ENCODE data around the gene OR8G5. TPM values are rescaled to one million over a fixed set of nuclear protein-coding genes. Genes with fewer than 3 reads are reported as not detected.

OR8G5 gene
- total RNA-seq, 2 experiments from 2014 or later: not detected

- CTCF ChIA-PET: no interaction called here
- no peak overlapping the region for H3K27ac Mint-ChIP-seq
Observed at GRCh38 chr11:124313131-124313530, 57.0 kb downstream of the OR8G5 start.

GRCh38 chr11:124313849-124314248, 57.7 kb downstream of the OR8G5 start, which contains the start of gene OR8D1:
OR8D1 (minus strand) TSS chr11:124313949; CDS start chr11:124310766, 3,183 bp downstream.
- no peak within 1 kb of the TSS for H3K27ac Mint-ChIP-seq
- H3K9me3 Mint-ChIP-seq: no peaks in the 10 kb centered on the region
- peaks cover 2% of the 10 kb centered on the region for H3K27me3 Mint-ChIP-seq
- CTCF ChIA-PET: no interaction called here
- H3K36me3 Mint-ChIP-seq (ENCODE audit: low read depth): no peaks in the 10 kb centered on the region
- intact Hi-C loops (cut with micrococcal nuclease): no loop called here
- no peak for TF ChIP-seq CTCF (IDR thresholded peaks at IDR 0.05)
- DNase-seq: no peak
- H3K4me3 Mint-ChIP-seq: no peak within 1 kb of the TSS
- POLR2A ChIA-PET: no interaction called here
- no peak for ATAC-seq
- H3K4me1 Mint-ChIP-seq (ENCODE audit: low read depth): no peaks in the 10 kb centered on the region

More at GRCh38 chr11:124313131-124313530, 57.0 kb downstream of the OR8G5 start:
- Mint-ChIP-seq H3K9me3 (no peaks in the 10 kb centered on the region), H3K27me3 (peaks cover 2% of the 10 kb centered on the region), H3K4me1 (ENCODE audit: low read depth) (no peaks in the 10 kb centered on the region), H3K36me3 (ENCODE audit: low read depth) (no peaks in the 10 kb centered on the region), H3K4me3 (no peak overlapping the region)
- no peak for TF ChIP-seq CTCF (IDR thresholded peaks at IDR 0.05)
- ATAC-seq (no peak), DNase-seq (no peak)
- POLR2A ChIA-PET: no interaction called here
- intact Hi-C loops (cut with micrococcal nuclease): no loop called here

GRCh38 chr11:124315052-124315451, 58.9 kb downstream of the OR8G5 start:
- Mint-ChIP-seq H3K4me3 (no peak overlapping the region), H3K9me3 (no peaks in the 10 kb centered on the region), H3K27me3 (peaks cover 3% of the 10 kb centered on the region), H3K4me1 (ENCODE audit: low read depth) (no peaks in the 10 kb centered on the region), H3K27ac (no peak overlapping the region), H3K36me3 (ENCODE audit: low read depth) (no peaks in the 10 kb centered on the region)
- no peak for TF ChIP-seq CTCF (IDR thresholded peaks at IDR 0.05)
- intact Hi-C loops (cut with micrococcal nuclease): no loop called here
- DNase-seq: no peak
- ATAC-seq: no peak
- POLR2A ChIA-PET: no interaction called here
- CTCF ChIA-PET: no interaction called here

Other genes with a start within 250 kb of the OR8G5 start
- not detected for gene OR10G4, start 243.4 kb upstream of the OR8G5 start, total RNA-seq
- not detected for gene OR10G9, start 233.4 kb upstream of the OR8G5 start, total RNA-seq
- gene OR10G8, start 229.6 kb upstream of the OR8G5 start, total RNA-seq: not detected
- gene OR10G7, start 215.1 kb upstream of the OR8G5 start, total RNA-seq: not detected
- 1 to 10 TPM; 4.4 TPM for gene VWA5A, start 140.9 kb upstream of the OR8G5 start, total RNA-seq
- gene OR10D3, start 73.0 kb upstream of the OR8G5 start, total RNA-seq: not detected
- gene OR8G1, start 15.3 kb upstream of the OR8G5 start, total RNA-seq: not detected
- gene OR8D1, start 57.6 kb downstream of the OR8G5 start, total RNA-seq: not detected
- not detected for gene OR8D2, start 63.8 kb downstream of the OR8G5 start, total RNA-seq
- gene OR8B2, start 128.1 kb downstream of the OR8G5 start, total RNA-seq: not detected
- gene OR8B3, start 142.6 kb downstream of the OR8G5 start, total RNA-seq: not detected
- gene OR8B4, start 168.5 kb downstream of the OR8G5 start, total RNA-seq: not detected
- not detected for gene OR8B8, start 189.3 kb downstream of the OR8G5 start, total RNA-seq